Neural cell (in vitro differentiated cells): ENCODE results near the gene XDH. TPM values are rescaled to one million over a fixed set of nuclear protein-coding genes. Genes with fewer than 3 reads are reported as not detected.

Experiments used
- H2AFZ ChIP-seq: fragments of 200-600, 300-800 bp; sonication (generic), shearing (Covaris generic); 2 replicates; pipeline ENCODE4 v1.6.0; 2014; ENCODE audit warnings: low read depth, mild to moderate bottlenecking, antibody characterized with exemption, low read length, moderate library complexity
- H3F3A ChIP-seq: fragments of 200-600 bp; shearing (Covaris generic); 2 replicates; pipeline ENCODE4 v1.6.1; 2016; ENCODE audit warnings: mild to moderate bottlenecking, moderate library complexity, mixed read lengths, antibody characterized with exemption, low read length; ENCODE audit not compliant: insufficient read depth, poor library complexity, severe bottlenecking
- H3K27ac ChIP-seq: fragments of 200-600, 300-800 bp; sonication (generic), shearing (Covaris generic); 2 replicates; pipeline ENCODE4 v1.5.1; 2014; ENCODE audit warnings: mild to moderate bottlenecking, low read length, moderate library complexity
- H3K27me3 ChIP-seq: fragments of 300-800, 200-600 bp; sonication (generic), shearing (Covaris generic); 2 replicates; pipeline ENCODE4 v1.6.0; 2014; ENCODE audit warnings: mild to moderate bottlenecking, low read depth, low read length, moderate library complexity; ENCODE audit not compliant: insufficient read depth
- H3K36me3 ChIP-seq: fragments of 300-800, 200-600 bp; sonication (generic), shearing (Covaris generic); 2 replicates; pipeline ENCODE4 v1.5.1; 2014; ENCODE audit warnings: mild to moderate bottlenecking, antibody characterized with exemption, low read length, moderate library complexity; ENCODE audit not compliant: insufficient read depth
- H3K4me2 ChIP-seq: fragments of 300-800, 200-600 bp; sonication (generic), shearing (Covaris generic); 2 replicates; pipeline ENCODE4 v1.6.0; 2014; ENCODE audit warnings: mild to moderate bottlenecking, low read length
- H3K4me3 ChIP-seq: fragments of 300-800, 200-600 bp; sonication (generic), shearing (Covaris generic); 2 replicates; pipeline ENCODE4 v1.5.1; 2014; ENCODE audit warnings: mild to moderate bottlenecking, low read length, moderate library complexity
- H3K79me2 ChIP-seq: fragments of 200-600 bp; shearing (Covaris generic); replicated peaks from 2 replicates; pipeline ENCODE4 v1.6.0; 2014; ENCODE audit warnings: mild to moderate bottlenecking, low read length, moderate library complexity; ENCODE audit not compliant: insufficient read depth
- H3K9ac ChIP-seq: fragments of 300-800, 200-600 bp; sonication (generic), shearing (Covaris generic); 2 replicates; pipeline ENCODE4 v1.6.1; 2016; ENCODE audit warnings: mild to moderate bottlenecking, low read length, mixed read lengths
- H3K9me2 ChIP-seq: fragments of 200-600 bp; shearing (Covaris generic); 2 replicates; pipeline ENCODE4 v1.6.1; 2016; ENCODE audit warnings: mild to moderate bottlenecking, low read length, mixed read lengths; ENCODE audit not compliant: insufficient read depth
- H3K9me3 ChIP-seq: fragments of 200-600, 300-800 bp; sonication (generic), shearing (Covaris generic); 2 replicates; pipeline ENCODE4 v1.6.1; 2016; ENCODE audit warnings: mild to moderate bottlenecking, mixed run types, low read length, moderate library complexity, mixed read lengths
- H4K20me1 ChIP-seq: fragments of 200-600 bp; shearing (Covaris generic); 2 replicates; pipeline ENCODE4 v1.6.1; 2016; ENCODE audit warnings: mild to moderate bottlenecking, mixed run types; ENCODE audit not compliant: insufficient read depth
- EP300 ChIP-seq: fragments of 450-650 bp; conservative IDR thresholded peaks from 2 replicates; pipeline ENCODE4 v1.6.1; 2014; ENCODE audit warnings: antibody characterized with exemption, mild to moderate bottlenecking, moderate library complexity; ENCODE audit not compliant: poor library complexity, severe bottlenecking
- EZH2 ChIP-seq: fragments of 200-600, 300-800 bp; shearing (Covaris generic), sonication (generic); IDR thresholded peaks from 2 replicates; pipeline ENCODE4 v1.6.1; 2014; ENCODE audit warnings: antibody characterized with exemption, low read length, borderline replicate concordance, mild to moderate bottlenecking; ENCODE audit not compliant: insufficient read depth, poor library complexity, severe bottlenecking
- MXI1 ChIP-seq: fragments of 450-650 bp; conservative IDR thresholded peaks from 2 replicates; pipeline ENCODE4 v1.6.1; 2014; ENCODE audit warnings: antibody characterized with exemption, mild to moderate bottlenecking; ENCODE audit not compliant: poor library complexity, severe bottlenecking
- POLR2AphosphoS5 ChIP-seq: IDR thresholded peaks from 2 replicates; pipeline ENCODE4 v1.6.1; 2012
- RAD21 ChIP-seq: fragments of 450-650 bp; conservative IDR thresholded peaks from 2 replicates; pipeline ENCODE4 v1.6.1; 2014; ENCODE audit warnings: antibody characterized with exemption, mild to moderate bottlenecking, moderate library complexity
- SMC3 ChIP-seq: fragments of 450-650 bp; conservative IDR thresholded peaks from 2 replicates; pipeline ENCODE4 v1.6.1; 2014; ENCODE audit warnings: antibody characterized with exemption, mild to moderate bottlenecking, moderate library complexity; ENCODE audit not compliant: poor library complexity
- TAF1 ChIP-seq: IDR thresholded peaks from 2 replicates; pipeline ENCODE4 v1.6.1; 2012; ENCODE audit warnings: low read depth
- polyA plus RNA-seq: library from polyadenylated mRNA; depleted of rRNA; stranded (reverse); fragments of >200 nt; gene quantifications from 2 replicates; pipeline ENCODE4 v1.2.3, GENCODE V29; 2014
- TF ChIP-seq, protein P1 (sequence below): IDR thresholded peaks from 2 replicates; pipeline ENCODE4 v1.6.1; 2012; ENCODE audit warnings: borderline replicate concordance
- TF ChIP-seq, protein P2 (sequence below): fragments of 450-650 bp; IDR thresholded peaks from 2 replicates; pipeline ENCODE4 v1.5.1; 2014; ENCODE audit warnings: antibody characterized with exemption, mild to moderate bottlenecking, moderate library complexity; ENCODE audit not compliant: poor library complexity, severe bottlenecking

Gene XDH
- polyA plus RNA-seq, 1 donor from 2014 or later = 0.48 TPM

DNA sequence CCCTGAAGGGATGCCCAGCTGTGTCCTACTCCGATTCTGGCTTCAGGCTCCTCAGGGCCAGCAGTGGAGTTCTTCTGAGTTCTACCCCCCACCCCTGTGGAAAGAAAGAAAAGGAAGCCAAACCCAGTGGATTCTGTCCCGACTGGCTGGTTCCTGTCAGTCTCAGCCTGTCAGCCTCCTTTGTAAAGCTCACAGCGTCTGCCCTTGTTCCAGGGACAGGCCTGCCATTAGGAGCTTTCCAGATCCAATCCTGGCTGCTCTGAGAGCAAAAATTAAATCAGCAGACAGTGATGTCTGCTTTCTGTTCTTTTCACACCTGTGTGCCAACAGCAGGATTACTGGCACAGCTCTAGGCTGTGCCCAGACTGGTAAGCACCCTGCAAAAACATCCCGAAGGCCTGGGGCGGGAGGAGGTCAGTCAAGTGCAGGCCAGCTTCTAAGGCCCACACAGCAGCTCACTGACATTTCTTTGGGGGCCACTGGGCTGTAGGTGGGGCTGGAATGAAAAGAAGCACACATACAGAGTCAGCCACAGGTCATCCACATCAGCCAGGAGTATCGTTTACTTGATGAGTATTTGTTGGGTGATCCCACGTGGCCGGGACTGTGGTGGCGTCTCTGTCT is 111.5 kb downstream of the XDH start:
- Histone ChIP-seq H3K9me3 (no peaks in the 10 kb centered on the region), H3K36me3 (no peaks in the 10 kb centered on the region), H4K20me1 (no peaks in the 10 kb centered on the region), H3K4me3 (no peak overlapping the region), H3K27me3 (no peaks in the 10 kb centered on the region), H3K27ac (no peak overlapping the region), H3K9me2 (no peaks in the 10 kb centered on the region), H3K9ac (no peak overlapping the region), H3F3A (no peaks in the 10 kb centered on the region), H3K79me2 (no peaks in the 10 kb centered on the region), H3K4me2 (no peak overlapping the region), H2AFZ (no peak overlapping the region)
- TF ChIP-seq RAD21 = no peak
- TF ChIP-seq TAF1 = no peak
- TF ChIP-seq, protein P1, sequence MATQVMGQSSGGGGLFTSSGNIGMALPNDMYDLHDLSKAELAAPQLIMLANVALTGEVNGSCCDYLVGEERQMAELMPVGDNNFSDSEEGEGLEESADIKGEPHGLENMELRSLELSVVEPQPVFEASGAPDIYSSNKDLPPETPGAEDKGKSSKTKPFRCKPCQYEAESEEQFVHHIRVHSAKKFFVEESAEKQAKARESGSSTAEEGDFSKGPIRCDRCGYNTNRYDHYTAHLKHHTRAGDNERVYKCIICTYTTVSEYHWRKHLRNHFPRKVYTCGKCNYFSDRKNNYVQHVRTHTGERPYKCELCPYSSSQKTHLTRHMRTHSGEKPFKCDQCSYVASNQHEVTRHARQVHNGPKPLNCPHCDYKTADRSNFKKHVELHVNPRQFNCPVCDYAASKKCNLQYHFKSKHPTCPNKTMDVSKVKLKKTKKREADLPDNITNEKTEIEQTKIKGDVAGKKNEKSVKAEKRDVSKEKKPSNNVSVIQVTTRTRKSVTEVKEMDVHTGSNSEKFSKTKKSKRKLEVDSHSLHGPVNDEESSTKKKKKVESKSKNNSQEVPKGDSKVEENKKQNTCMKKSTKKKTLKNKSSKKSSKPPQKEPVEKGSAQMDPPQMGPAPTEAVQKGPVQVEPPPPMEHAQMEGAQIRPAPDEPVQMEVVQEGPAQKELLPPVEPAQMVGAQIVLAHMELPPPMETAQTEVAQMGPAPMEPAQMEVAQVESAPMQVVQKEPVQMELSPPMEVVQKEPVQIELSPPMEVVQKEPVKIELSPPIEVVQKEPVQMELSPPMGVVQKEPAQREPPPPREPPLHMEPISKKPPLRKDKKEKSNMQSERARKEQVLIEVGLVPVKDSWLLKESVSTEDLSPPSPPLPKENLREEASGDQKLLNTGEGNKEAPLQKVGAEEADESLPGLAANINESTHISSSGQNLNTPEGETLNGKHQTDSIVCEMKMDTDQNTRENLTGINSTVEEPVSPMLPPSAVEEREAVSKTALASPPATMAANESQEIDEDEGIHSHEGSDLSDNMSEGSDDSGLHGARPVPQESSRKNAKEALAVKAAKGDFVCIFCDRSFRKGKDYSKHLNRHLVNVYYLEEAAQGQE = no peak
- no peak for TF ChIP-seq SMC3
- no peak for TF ChIP-seq POLR2AphosphoS5
- no peak for TF ChIP-seq MXI1
- TF ChIP-seq EP300 = no peak
- TF ChIP-seq, protein P2, sequence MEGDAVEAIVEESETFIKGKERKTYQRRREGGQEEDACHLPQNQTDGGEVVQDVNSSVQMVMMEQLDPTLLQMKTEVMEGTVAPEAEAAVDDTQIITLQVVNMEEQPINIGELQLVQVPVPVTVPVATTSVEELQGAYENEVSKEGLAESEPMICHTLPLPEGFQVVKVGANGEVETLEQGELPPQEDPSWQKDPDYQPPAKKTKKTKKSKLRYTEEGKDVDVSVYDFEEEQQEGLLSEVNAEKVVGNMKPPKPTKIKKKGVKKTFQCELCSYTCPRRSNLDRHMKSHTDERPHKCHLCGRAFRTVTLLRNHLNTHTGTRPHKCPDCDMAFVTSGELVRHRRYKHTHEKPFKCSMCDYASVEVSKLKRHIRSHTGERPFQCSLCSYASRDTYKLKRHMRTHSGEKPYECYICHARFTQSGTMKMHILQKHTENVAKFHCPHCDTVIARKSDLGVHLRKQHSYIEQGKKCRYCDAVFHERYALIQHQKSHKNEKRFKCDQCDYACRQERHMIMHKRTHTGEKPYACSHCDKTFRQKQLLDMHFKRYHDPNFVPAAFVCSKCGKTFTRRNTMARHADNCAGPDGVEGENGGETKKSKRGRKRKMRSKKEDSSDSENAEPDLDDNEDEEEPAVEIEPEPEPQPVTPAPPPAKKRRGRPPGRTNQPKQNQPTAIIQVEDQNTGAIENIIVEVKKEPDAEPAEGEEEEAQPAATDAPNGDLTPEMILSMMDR = no peak
- TF ChIP-seq EZH2 = no peak

DNA sequence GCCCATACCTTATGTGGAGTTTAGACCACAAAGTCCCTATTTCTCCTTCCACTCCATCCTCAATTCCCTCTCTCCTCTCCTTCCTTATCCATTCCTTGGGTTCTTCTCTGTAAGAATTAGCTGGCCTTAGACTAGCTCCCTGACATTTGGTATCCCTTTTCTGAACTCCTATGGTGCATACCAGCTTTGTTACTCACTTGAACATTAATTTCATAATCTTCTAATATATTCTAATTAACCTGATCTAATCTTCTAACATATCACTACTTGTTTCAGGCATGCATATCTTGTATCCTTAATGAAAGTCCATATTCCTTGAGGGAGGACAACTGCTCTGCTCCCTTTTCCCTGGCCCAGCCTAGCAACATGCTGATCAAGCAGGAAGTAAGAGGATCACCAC is 114.2 kb downstream of the XDH start:
- no peak overlapping the region for H3K27ac ChIP-seq
- no peaks in the 10 kb centered on the region for H3K9me2 ChIP-seq
- H3K4me3 ChIP-seq = no peak overlapping the region
- no peaks in the 10 kb centered on the region for H3K27me3 ChIP-seq
- TF ChIP-seq, protein P1 = no peak
- TF ChIP-seq, protein P2 = no peak
- TF ChIP-seq EZH2 (no peak), RAD21 (no peak), MXI1 (no peak), SMC3 (no peak), EP300 (no peak), TAF1 (no peak), POLR2AphosphoS5 (no peak)
- no peak overlapping the region for H2AFZ ChIP-seq
- no peak overlapping the region for H3K4me2 ChIP-seq
- H3K36me3 ChIP-seq = no peaks in the 10 kb centered on the region
- H3K9me3 ChIP-seq = no peaks in the 10 kb centered on the region
- H3K79me2 ChIP-seq = no peaks in the 10 kb centered on the region
- H3K9ac ChIP-seq = no peak overlapping the region
- no peaks in the 10 kb centered on the region for H3F3A ChIP-seq
- no peaks in the 10 kb centered on the region for H4K20me1 ChIP-seq
